ENCODE results near the gene SCUBE1. TPM values are rescaled to one million over a fixed set of nuclear protein-coding genes. Genes with fewer than 3 reads are reported as not detected.

SCUBE1 gene
- total RNA-seq, 3 donors from 2014 or later: 0.48 to 0.98 (median 0.88) TPM

DNA sequence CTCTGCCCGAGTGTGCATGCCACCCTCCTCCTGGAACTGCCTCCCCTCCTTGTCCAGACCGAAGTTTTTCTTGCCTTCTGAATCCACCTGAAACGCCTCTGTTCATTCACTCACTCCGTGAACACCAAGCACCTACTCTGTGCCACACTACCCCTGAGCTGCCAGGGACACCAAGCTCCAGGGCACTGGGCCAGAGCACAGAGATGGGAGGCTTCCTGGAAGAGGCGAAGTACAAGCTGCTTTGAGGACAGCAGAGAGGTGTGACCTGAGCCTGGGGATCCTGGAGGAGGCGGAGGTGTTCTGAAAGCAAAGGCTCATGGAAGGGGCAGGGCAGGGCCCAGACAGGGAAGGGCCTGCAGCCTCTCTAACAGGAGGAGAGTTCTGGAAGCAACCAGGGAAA is 47.5 kb downstream of the SCUBE1 start:
- intact Hi-C loops (cut with DNase I; ENCODE audit: low total_unique reads): no loop called here
- TF ChIP-seq POLR2A (IDR thresholded peaks at IDR 0.05): no peak
- TF ChIP-seq, protein P1, sequence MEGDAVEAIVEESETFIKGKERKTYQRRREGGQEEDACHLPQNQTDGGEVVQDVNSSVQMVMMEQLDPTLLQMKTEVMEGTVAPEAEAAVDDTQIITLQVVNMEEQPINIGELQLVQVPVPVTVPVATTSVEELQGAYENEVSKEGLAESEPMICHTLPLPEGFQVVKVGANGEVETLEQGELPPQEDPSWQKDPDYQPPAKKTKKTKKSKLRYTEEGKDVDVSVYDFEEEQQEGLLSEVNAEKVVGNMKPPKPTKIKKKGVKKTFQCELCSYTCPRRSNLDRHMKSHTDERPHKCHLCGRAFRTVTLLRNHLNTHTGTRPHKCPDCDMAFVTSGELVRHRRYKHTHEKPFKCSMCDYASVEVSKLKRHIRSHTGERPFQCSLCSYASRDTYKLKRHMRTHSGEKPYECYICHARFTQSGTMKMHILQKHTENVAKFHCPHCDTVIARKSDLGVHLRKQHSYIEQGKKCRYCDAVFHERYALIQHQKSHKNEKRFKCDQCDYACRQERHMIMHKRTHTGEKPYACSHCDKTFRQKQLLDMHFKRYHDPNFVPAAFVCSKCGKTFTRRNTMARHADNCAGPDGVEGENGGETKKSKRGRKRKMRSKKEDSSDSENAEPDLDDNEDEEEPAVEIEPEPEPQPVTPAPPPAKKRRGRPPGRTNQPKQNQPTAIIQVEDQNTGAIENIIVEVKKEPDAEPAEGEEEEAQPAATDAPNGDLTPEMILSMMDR (IDR thresholded peaks at IDR 0.05): no peak
- no peak for TF ChIP-seq POLR2AphosphoS5 (IDR thresholded peaks at IDR 0.05)
- Histone ChIP-seq H3K36me3 (no peaks in the 10 kb centered on the region), H3K4me1 (peaks cover 0 to 2% of the 10 kb centered on the region in 2 donors), H3K27ac (no peak overlapping the region), H3K27me3 (no peaks in the 10 kb centered on the region), H3K4me3 (no peak overlapping the region), H3K9me3 (no peaks in the 10 kb centered on the region)
- DNase-seq (ENCODE audit: low spot score in 2 of 2): no peak

DNA sequence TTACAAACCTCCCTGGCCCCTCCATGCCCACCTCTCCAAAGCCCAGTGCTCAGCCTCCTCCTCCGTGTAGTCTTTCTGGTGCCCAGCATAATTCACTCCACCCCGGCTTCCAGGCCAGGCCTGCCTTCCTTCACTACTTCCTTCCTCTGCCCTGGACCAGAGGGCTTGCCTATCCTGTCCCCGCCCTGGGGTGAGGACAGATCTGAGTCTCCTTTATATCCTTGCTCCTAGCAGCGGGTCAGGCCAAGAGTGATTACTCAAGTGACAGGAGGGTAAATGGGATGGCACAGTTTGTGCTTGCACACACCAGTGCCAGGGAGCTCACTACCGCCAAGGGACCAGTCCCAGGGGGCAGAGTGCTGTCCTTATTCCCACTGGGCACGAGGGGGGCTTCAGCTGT is 48.0 kb downstream of the SCUBE1 start:
- no peaks in the 10 kb centered on the region for H3K36me3 ChIP-seq
- no peak overlapping the region for H3K4me3 ChIP-seq
- no peaks in the 10 kb centered on the region for H3K27me3 ChIP-seq
- H3K9me3 ChIP-seq: no peaks in the 10 kb centered on the region
- H3K4me1 ChIP-seq: peaks cover 0 to 6% of the 10 kb centered on the region in 2 donors
- intact Hi-C loops (cut with DNase I; ENCODE audit: low total_unique reads): no loop called here
- DNase-seq (ENCODE audit: low spot score in 2 of 2): no peak
- H3K27ac ChIP-seq: no peak overlapping the region
- TF ChIP-seq POLR2AphosphoS5 (IDR thresholded peaks at IDR 0.05): no peak
- no peak for TF ChIP-seq POLR2A (IDR thresholded peaks at IDR 0.05)
- TF ChIP-seq, protein P1 (IDR thresholded peaks at IDR 0.05): no peak

DNA sequence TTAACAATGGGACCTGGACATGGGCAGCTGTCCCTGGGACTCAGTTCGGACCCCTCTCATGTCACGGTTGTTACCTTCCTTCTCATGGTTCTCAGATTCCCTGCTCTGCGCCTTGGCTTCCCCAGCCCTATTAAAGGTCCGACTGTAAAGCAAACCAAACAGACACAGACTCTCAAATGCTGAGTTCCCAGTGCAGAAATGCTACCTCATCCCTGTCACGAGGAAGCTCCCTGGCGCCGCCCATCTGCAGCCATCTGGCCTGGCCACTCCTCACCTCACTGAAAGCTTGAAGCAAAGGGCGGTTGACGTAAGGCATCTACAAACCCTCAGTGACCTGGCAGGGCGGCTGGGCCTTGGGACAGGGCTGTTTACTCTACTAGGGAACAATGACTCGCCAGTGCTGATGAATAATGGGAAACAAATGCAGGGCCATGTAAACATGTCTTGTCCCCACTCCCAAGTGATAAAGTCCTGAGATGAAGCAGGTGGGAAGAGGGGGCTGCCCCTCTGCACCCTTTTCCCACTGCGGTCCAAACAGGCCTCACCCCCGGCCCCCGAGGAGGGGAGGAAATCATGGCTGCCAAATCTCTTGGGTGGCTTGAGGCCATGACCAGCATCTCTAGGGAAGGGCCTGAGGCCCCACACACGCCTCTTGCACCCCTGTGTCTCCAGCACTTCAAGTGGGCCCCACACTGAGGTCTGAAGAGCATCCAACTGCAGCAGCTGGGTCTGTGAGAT is 49.3 kb downstream of the SCUBE1 start:
- DNase-seq (ENCODE audit: low spot score in 2 of 2): peak; percentile 69 to 86
- Histone ChIP-seq H3K4me3 (no peak overlapping the region), H3K27ac (peak overlapping the region; percentile 45 to 69), H3K36me3 (no peaks in the 10 kb centered on the region), H3K9me3 (no peaks in the 10 kb centered on the region), H3K4me1 (peaks cover 0 to 7% of the 10 kb centered on the region in 2 donors), H3K27me3 (no peaks in the 10 kb centered on the region)
- intact Hi-C loops (cut with DNase I; ENCODE audit: low total_unique reads): no loop called here
- no peak for TF ChIP-seq POLR2A (IDR thresholded peaks at IDR 0.05)
- TF ChIP-seq POLR2AphosphoS5 (IDR thresholded peaks at IDR 0.05): no peak
- TF ChIP-seq, protein P1 (IDR thresholded peaks at IDR 0.05): no peak

DNA sequence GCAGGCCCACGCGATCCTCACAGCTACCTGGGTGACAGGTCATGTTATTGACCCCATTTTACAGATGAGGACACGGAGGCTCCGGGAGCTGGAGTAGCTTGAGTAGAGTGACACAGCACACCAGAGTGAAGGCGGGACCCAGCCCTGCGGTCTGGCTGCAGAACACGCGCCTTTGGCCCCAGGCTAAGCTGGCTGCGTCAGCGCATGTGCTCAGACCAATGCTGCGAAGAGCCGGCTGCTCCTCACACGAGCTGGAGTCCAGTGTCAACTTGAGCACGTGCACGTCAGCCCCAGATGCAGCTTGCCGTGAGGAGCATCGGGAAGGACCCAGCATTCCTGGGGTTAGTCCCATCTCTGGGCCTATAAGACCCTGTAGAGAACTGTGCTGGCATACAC is 49.9 kb downstream of the SCUBE1 start:
- intact Hi-C loops (cut with DNase I; ENCODE audit: low total_unique reads): no loop called here
- peak; percentile 47 to 67 for DNase-seq (ENCODE audit: low spot score in 2 of 2)
- Histone ChIP-seq H3K4me3 (no peak overlapping the region), H3K9me3 (no peaks in the 10 kb centered on the region), H3K27me3 (no peaks in the 10 kb centered on the region), H3K27ac (peak overlapping the region; percentile 45 to 69), H3K36me3 (no peaks in the 10 kb centered on the region), H3K4me1 (peaks cover 0 to 7% of the 10 kb centered on the region in 2 donors)
- TF ChIP-seq POLR2AphosphoS5 (IDR thresholded peaks at IDR 0.05) (peak in 2 of 3 donors; percentile 12 to 18), POLR2A (IDR thresholded peaks at IDR 0.05) (no peak)
- TF ChIP-seq, protein P1 (IDR thresholded peaks at IDR 0.05): no peak

DNA sequence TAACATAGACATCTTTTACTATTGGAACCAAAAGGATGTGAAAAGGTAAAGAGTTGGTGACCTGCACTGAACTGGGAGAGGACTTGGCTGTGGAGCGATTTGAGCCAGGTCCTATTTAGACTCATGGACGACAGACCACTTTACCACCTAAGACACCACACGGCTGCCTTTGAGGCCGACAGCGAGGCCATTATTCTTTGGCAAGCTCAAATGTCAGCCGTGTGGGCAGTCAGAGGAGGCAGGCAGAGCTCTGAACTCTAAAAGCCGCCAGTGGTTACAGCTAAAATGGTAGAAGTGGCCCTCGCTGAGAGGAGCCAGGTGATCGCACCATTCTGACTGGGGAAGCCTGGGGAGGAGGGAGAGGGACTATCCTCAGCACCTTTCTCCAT is 50.5 kb downstream of the SCUBE1 start:
- TF ChIP-seq, protein P1 (IDR thresholded peaks at IDR 0.05): no peak
- no peak for TF ChIP-seq POLR2AphosphoS5 (IDR thresholded peaks at IDR 0.05)
- no peak for TF ChIP-seq POLR2A (IDR thresholded peaks at IDR 0.05)
- no peak for DNase-seq (ENCODE audit: low spot score in 2 of 2)
- H3K9me3 ChIP-seq: no peaks in the 10 kb centered on the region
- no peaks in the 10 kb centered on the region for H3K36me3 ChIP-seq
- peak overlapping the region in 1 of 2 donors; percentile 69 for H3K27ac ChIP-seq
- intact Hi-C loops (cut with DNase I; ENCODE audit: low total_unique reads): no loop called here
- H3K27me3 ChIP-seq: no peaks in the 10 kb centered on the region
- no peak overlapping the region for H3K4me3 ChIP-seq
- H3K4me1 ChIP-seq: peaks cover 0 to 7% of the 10 kb centered on the region in 2 donors
